C4-2B (cell line): Measurements from ENCODE around the gene SRBD1.

Source experiments
- ZFX ChIP-seq: fragments of 450-650 bp; IDR thresholded peaks from 2 replicates; pipeline ENCODE4 v1.6.1; 2017
- TF ChIP-seq, protein P1 (sequence below): fragments of 450-650 bp; conservative IDR thresholded peaks from 2 replicates; pipeline ENCODE4 v1.5.1; 2017; ENCODE audit warnings: mild to moderate bottlenecking

GRCh38 chr2:45403036-45403435 lies 208.0 kb downstream of the SRBD1 start:
- TF ChIP-seq ZFX: no peak
- TF ChIP-seq, protein P1, sequence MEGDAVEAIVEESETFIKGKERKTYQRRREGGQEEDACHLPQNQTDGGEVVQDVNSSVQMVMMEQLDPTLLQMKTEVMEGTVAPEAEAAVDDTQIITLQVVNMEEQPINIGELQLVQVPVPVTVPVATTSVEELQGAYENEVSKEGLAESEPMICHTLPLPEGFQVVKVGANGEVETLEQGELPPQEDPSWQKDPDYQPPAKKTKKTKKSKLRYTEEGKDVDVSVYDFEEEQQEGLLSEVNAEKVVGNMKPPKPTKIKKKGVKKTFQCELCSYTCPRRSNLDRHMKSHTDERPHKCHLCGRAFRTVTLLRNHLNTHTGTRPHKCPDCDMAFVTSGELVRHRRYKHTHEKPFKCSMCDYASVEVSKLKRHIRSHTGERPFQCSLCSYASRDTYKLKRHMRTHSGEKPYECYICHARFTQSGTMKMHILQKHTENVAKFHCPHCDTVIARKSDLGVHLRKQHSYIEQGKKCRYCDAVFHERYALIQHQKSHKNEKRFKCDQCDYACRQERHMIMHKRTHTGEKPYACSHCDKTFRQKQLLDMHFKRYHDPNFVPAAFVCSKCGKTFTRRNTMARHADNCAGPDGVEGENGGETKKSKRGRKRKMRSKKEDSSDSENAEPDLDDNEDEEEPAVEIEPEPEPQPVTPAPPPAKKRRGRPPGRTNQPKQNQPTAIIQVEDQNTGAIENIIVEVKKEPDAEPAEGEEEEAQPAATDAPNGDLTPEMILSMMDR: no peak
